ENCODE data around the gene SLC22A14. TPM values are rescaled to one million over a fixed set of nuclear protein-coding genes. Genes with fewer than 3 reads are reported as not detected.
"Not testable (repeated sequence)": the region's sequence is repeated elsewhere in the genome, so short reads cannot be mapped to it uniquely, and the experiment has no call there.

The SLC22A14 gene
- total RNA-seq, 1 donor from 2014 or later: 0.24 TPM

DNA sequence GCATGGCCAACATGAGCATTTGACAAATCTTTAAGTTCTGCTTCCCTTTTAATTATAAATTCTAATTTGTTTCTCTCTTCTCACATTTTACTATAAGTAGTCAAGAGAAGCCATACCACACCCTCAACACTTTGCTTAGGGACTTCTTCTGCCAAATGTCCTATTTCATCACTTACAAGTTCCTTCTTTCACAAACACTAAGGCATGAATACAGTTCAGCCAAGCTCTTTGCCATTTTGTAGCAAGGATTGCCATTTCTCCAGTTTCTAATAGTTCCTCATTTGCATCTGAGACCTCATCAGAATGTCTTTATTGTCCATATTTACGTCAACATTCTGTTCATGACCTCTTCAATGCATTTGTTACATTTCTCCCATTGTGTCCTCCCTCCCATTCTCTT lies 29.4 kb downstream of the SLC22A14 start:
- DNase-seq (ENCODE audit: low spot score): no peak
- intact Hi-C loops (cut with DNase I): no loop called here

- no peak for DNase-seq (ENCODE audit: low spot score)
- intact Hi-C loops (cut with DNase I): no loop called here
Observed at GRCh38 chr3:38311941-38312340, 29.8 kb downstream of the SLC22A14 start.

GRCh38 chr3:38312356-38312755 lies 30.3 kb downstream of the SLC22A14 start:
- no peak for DNase-seq (ENCODE audit: low spot score)
- intact Hi-C loops (cut with DNase I): no loop called here

DNA sequence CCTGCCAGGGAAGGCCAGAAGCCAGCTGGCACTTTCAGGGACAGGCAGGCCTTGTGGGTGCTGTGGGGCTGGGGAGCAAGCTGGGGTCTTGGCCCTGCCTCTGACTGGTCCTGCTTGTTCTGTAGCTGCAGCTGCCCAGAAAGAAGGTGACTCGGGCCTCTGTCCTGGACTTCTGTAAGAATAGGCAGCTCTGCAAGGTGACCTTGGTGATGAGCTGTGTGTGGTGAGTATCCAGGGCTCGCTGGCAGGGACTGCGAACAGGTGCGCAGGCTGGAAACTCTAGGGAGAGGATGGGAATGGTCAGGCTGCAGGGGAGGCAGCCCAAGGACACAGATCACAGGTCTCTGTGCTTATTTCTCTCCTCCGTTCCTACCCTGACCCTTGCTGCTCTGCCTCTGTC lies 31.2 kb downstream of the SLC22A14 start:
- intact Hi-C loops (cut with DNase I): no loop called here
- no peak for DNase-seq (ENCODE audit: low spot score)

DNA sequence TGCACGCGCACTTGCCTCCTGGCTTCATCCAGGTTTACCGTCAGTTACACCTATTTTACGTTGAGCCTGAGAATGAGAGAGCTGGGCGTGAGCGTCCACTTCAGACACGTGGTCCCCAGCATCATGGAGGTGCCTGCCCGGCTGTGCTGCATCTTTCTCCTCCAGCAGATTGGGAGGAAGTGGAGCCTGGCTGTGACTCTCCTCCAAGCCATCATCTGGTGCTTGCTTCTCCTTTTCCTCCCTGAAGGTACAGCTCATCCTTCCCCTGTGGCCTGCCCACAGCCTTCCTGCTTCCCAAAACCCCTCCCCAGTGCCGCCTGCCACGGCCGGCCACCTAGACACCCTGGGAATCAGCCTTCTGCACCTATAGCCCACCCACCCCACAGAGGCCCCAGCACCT lies 31.6 kb downstream of the SLC22A14 start:
- intact Hi-C loops (cut with DNase I): no loop called here
- DNase-seq (ENCODE audit: low spot score): no peak

DNA sequence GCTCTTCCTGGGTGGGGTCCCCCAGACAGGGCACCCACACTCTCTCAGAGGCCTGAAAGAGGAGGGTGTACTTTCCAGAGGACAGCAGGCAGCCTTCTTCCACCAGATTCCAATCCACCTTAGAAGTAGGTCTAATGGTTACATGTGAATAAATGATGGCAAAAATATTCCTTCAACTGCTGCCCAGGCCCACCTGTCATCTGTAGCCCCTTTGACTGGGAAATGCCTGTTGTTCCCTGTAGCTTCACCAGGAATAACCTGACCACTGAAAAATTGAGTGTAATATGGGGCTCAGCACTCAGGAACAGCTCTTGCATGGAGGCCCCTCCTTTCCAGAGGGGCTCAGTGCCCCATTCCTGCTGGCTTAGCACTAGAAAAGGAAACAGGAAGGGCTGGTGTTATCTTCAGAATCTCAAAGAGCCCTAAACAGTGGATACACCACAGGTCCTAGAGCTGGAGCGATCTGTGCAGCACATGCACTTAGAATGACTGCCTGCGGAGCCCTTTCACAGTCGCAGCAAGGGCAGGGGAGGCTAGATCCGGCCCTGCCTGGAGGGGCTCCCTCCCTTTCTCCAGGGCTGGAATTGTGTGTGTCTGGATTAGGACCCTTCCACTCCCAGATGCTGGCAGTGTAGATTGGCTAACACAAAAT lies 32.1 kb downstream of the SLC22A14 start:
- intact Hi-C loops (cut with DNase I): no loop called here
- DNase-seq (ENCODE audit: low spot score): no peak

GRCh38 chr3:38314764-38315487 lies 32.8 kb downstream of the SLC22A14 start:
- DNase-seq (ENCODE audit: low spot score): no peak
- intact Hi-C loops (cut with DNase I): no loop called here

DNA sequence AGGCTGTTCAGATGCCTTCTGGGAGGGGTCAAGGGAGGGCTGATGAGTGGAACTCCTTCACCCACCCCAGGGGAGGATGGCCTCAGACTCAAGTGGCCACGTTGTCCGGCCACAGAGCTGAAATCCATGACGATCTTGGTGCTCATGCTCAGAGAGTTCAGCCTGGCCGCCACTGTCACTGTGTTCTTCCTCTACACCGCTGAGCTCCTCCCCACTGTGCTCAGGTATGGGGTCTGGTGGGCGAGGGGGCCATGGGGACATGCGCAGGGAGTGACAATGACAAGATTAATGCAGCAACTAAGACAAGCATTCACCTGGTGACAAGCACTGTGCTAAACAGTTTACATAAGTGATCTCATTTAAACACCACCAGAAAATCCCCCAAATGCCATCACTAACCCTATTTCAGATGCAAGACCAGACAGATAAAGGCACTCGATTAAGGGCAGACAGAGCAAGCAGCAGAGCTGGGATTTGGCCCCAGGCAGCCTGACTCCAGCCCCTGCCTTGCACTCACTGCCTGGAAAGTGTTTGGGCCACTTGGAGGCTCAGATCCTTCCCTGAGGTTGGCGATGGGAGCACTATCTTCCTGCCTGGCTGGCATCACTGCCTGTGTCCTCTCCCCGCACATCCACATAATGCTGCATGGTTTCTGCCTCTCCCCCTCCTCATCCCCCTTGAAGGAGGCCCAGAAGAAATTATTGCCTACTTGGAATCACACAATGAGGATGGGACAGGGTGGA lies 33.6 kb downstream of the SLC22A14 start:
- intact Hi-C loops (cut with DNase I): no loop called here
- DNase-seq (ENCODE audit: low spot score): no peak

GRCh38 chr3:38316356-38317191 lies 34.5 kb downstream of the SLC22A14 start:
- intact Hi-C loops (cut with DNase I): no loop called here

DNA sequence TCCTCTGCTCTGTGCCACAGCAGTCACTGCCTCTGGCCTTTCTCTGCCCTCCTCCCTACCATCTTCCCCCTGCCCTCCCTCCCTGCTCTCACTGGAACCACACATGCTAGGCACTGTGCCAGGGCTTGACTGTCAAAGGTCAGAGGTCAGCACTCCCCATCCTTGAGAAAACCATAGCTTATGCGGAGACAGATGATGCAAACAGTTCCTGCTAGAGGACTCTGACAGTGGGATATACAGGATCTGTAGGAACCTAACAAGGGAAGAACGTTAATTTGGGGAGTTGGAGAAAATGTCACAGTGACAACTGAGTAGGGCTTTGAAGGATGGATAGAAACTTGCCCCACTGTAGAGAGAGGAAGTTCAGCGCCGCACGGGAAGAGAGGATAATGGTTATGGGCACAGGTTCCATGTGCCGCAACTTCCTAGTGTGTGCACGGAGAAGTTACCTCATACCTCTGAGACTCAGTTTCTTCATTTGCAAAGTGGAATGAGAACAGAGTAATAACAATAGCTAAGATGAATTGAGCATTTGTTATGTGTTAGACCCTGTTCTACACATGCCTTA lies 35.2 kb downstream of the SLC22A14 start:
- no peak for DNase-seq (ENCODE audit: low spot score)
- intact Hi-C loops (cut with DNase I): no loop called here

More at GRCh38 chr3:38316356-38317191, 34.5 kb downstream of the SLC22A14 start:
- no peak for DNase-seq (ENCODE audit: low spot score)

GRCh38 chr3:38318766-38319671 lies 36.9 kb downstream of the SLC22A14 start:
- intact Hi-C loops (cut with DNase I): no loop called here
- no peak for DNase-seq (ENCODE audit: low spot score)

DNA sequence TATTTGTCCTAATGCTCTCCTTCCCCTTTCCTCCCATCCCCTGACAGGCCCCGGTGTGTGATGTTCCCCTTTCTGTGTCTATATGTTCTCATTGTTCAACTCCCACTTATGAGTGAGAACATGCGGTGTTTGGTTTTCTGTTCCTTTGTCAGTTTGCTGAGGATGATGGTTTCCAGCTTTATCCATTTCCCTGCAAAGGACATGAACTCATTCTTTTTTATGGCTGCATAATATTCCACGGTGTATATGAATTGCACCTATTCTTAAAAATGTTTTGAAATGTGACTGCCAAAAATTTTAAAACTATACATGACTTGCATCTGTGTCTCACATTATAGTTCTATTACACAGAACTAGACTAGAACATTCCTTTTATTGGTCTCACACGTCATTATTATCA lies 38.5 kb downstream of the SLC22A14 start:
- intact Hi-C loops (cut with DNase I): not testable (repeated sequence)

GRCh38 chr3:38323060-38323459 lies 41.0 kb downstream of the SLC22A14 start:
- DNase-seq (ENCODE audit: low spot score): no peak
- intact Hi-C loops (cut with DNase I): no loop called here

More for the DNA sequence above, 38.5 kb downstream of the SLC22A14 start:
- not testable (repeated sequence) for DNase-seq (ENCODE audit: low spot score)

DNA sequence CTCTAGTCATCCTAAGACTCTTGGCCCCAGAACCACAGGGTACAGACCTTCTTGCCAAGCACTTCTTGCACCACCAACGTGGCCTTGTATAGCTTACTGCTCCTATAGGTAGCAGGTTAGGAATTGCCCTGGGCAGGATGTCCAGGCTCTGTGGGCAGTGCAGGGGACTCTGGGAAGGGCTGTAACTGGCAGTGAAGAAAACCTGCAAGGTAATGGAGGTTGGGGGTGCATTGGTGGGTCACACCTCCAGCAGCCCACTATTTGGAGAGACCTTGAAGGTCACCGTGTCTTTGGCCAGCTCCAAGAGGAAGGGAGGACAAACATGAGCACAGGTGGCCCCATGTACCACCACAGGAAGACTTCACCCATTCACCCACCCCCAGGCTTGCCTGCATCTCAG lies 43.2 kb downstream of the SLC22A14 start:
- intact Hi-C loops (cut with DNase I): no loop called here
- no peak for DNase-seq (ENCODE audit: low spot score)

- intact Hi-C loops (cut with DNase I): no loop called here
- DNase-seq (ENCODE audit: low spot score): no peak
Observed at GRCh38 chr3:38327335-38328009, 45.4 kb downstream of the SLC22A14 start.

DNA sequence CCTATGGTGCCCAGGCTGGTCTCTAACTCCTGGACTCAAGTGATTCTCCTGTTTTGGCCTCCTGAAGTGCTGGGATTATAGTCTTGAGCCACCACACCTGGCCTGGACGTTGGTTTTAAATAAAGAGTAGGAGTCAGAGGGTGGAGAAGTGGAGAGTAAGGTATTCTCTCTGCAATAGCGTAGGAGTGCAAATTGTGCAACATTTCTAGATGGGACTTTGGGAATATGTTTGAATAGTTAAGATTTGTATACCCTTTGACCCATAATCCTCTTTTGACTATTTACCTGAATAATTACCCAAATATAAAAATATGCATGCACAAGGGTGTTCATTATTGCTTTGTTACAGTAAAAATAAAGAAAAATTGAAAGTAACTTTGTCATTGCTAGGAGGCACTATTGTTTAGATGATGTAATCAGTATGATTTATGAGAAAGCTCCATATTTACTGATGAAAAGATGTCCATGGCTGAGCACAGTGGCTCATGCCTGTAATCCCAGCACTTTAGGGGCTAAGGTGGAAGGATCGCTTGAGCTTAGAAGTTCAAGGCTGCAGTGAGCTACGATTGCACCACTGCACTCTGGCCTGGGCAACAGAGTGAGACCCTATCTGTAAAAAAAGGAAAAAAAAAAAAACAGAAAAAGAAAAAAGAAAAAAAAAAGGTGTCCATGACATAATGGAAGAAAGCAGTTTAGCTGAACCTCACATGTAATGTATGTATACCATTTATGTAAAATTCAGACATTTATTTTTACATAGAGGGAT lies 49.3 kb downstream of the SLC22A14 start:
- intact Hi-C loops (cut with DNase I): no loop called here
- DNase-seq (ENCODE audit: low spot score): no peak

- intact Hi-C loops (cut with DNase I): no loop called here
- no peak for DNase-seq (ENCODE audit: low spot score)
Observed at GRCh38 chr3:38332201-38332600, 50.1 kb downstream of the SLC22A14 start.

Measured in cardiac septum (tissue), 1 donor.